ENCODE results near the gene OR10X1. TPM values are rescaled to one million over a fixed set of nuclear protein-coding genes. Genes with fewer than 3 reads are reported as not detected.

OR10X1 gene
- total RNA-seq, 2 donors from 2014 or later: not detected

GRCh38 chr1:158570480-158570879 is 9.2 kb downstream of the OR10X1 start, which contains the start of gene OR6P1:
Gene OR6P1 (minus strand): TSS chr1:158570580. CDS start chr1:158563604, 6,976 bp downstream.
- H3K4me1 ChIP-seq: no peaks in the 10 kb centered on the region

DNA sequence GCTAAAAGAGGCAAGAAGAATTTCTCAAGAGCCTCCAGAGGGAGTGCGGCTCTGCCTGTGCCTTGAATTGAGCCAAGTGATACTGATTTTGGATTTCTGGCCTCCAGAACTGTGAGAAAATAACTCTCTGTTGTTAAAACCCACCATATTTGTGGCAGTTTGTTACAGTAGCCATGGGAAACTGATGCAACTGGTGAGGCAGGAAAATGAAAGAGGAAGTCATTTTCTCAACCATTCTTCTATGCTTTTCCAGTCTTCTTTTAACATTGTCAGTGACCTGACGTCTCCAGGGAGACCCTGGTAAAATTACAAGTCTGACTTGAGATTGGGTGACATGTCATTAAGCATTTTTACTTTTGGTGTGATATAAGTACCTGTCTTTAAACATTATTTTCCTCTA is 15.1 kb downstream of the OR10X1 start:
- H3K4me3 ChIP-seq: no peak overlapping the region
- DNase-seq: no peak
- no peak for ATAC-seq
- intact Hi-C loops (cut with DNase I): no loop called here
- no peak overlapping the region for H3K27ac ChIP-seq
- H3K27me3 ChIP-seq: no peaks in the 10 kb centered on the region
- TF ChIP-seq, protein P1, sequence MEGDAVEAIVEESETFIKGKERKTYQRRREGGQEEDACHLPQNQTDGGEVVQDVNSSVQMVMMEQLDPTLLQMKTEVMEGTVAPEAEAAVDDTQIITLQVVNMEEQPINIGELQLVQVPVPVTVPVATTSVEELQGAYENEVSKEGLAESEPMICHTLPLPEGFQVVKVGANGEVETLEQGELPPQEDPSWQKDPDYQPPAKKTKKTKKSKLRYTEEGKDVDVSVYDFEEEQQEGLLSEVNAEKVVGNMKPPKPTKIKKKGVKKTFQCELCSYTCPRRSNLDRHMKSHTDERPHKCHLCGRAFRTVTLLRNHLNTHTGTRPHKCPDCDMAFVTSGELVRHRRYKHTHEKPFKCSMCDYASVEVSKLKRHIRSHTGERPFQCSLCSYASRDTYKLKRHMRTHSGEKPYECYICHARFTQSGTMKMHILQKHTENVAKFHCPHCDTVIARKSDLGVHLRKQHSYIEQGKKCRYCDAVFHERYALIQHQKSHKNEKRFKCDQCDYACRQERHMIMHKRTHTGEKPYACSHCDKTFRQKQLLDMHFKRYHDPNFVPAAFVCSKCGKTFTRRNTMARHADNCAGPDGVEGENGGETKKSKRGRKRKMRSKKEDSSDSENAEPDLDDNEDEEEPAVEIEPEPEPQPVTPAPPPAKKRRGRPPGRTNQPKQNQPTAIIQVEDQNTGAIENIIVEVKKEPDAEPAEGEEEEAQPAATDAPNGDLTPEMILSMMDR (IDR thresholded peaks at IDR 0.05): no peak
- TF ChIP-seq POLR2A (IDR thresholded peaks at IDR 0.05): no peak
- H3K4me1 ChIP-seq: no peaks in the 10 kb centered on the region
- H3K36me3 ChIP-seq (replicated peaks in 1 of 2; ENCODE audit: insufficient read depth in 1 of 2, low read depth in 2 of 2): no peaks in the 10 kb centered on the region
- H3K9me3 ChIP-seq: no peaks in the 10 kb centered on the region
- 39 to 55% methylated on average over 2 of the region's 2 CpGs for WGBS, 2 donors

More at GRCh38 chr1:158570480-158570879, 9.2 kb downstream of the OR10X1 start, which contains the start of gene OR6P1:
- TF ChIP-seq, protein P1 (IDR thresholded peaks at IDR 0.05): no peak
- H3K27me3 ChIP-seq: no peaks in the 10 kb centered on the region
- H3K4me3 ChIP-seq: no peak within 1 kb of the TSS
- DNase-seq: no peak
- no peak within 1 kb of the TSS for H3K27ac ChIP-seq
- no peaks in the 10 kb centered on the region for H3K9me3 ChIP-seq
- intact Hi-C loops (cut with DNase I): no loop called here
- WGBS, 2 donors: 41 to 43% methylated on average over 3 of the region's 3 CpGs
- H3K36me3 ChIP-seq (replicated peaks in 1 of 2; ENCODE audit: insufficient read depth in 1 of 2, low read depth in 2 of 2): no peaks in the 10 kb centered on the region
- ATAC-seq: no peak

- H3K27ac ChIP-seq: no peak overlapping the region
- no peaks in the 10 kb centered on the region for H3K4me1 ChIP-seq
- no peak for ATAC-seq
- H3K27me3 ChIP-seq: no peaks in the 10 kb centered on the region
- no peaks in the 10 kb centered on the region for H3K36me3 ChIP-seq (replicated peaks in 1 of 2; ENCODE audit: insufficient read depth in 1 of 2, low read depth in 2 of 2)
- intact Hi-C loops (cut with DNase I): no loop called here
- DNase-seq: no peak
- TF ChIP-seq, protein P1 (IDR thresholded peaks at IDR 0.05): no peak
- no peak for TF ChIP-seq POLR2A (IDR thresholded peaks at IDR 0.05)
- no peaks in the 10 kb centered on the region for H3K9me3 ChIP-seq
- WGBS, 2 donors: 43 to 58% methylated on average over 2 of the region's 2 CpGs
- no peak overlapping the region for H3K4me3 ChIP-seq
Measured at GRCh38 chr1:158563853-158564252, 15.8 kb downstream of the OR10X1 start.

DNA sequence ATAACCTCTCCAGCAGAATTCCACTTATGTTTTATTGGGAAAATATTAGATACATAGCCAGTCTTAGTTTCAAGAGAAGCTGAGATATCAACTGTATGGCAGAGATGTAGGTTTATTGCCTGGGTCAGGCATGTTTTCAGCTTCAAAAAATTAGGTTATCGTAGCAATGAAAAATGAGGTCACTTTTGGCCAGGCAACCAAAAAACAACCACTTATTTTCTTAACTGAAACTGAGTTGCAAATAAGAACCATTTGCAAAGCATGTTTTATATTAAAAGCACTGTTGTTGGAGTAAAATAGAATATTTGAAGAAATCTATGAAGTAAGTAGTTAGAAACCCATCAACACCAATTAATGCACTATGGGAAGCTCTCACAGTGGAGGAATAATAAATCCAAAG is 20.0 kb downstream of the OR10X1 start:
- intact Hi-C loops (cut with DNase I): no loop called here

GRCh38 chr1:158554352-158554751 is 25.3 kb downstream of the OR10X1 start, which contains the start of gene OR6Y1:
Gene OR6Y1 (minus strand): TSS chr1:158554405. CDS start chr1:158548105, 6,300 bp downstream.
- intact Hi-C loops (cut with DNase I): no loop called here
- H3K9me3 ChIP-seq: no peaks in the 10 kb centered on the region
- no peak for DNase-seq
- no peak within 1 kb of the TSS for H3K4me3 ChIP-seq
- no peaks in the 10 kb centered on the region for H3K36me3 ChIP-seq (replicated peaks in 1 of 2; ENCODE audit: insufficient read depth in 1 of 2, low read depth in 2 of 2)
- no peak for ATAC-seq
- no peaks in the 10 kb centered on the region for H3K27me3 ChIP-seq
- TF ChIP-seq, protein P1 (IDR thresholded peaks at IDR 0.05): no peak
- TF ChIP-seq POLR2A (IDR thresholded peaks at IDR 0.05): no peak
- 60 to 63% methylated on average over 3 of the region's 3 CpGs for WGBS, 2 donors
- no peaks in the 10 kb centered on the region for H3K4me1 ChIP-seq
- no peak within 1 kb of the TSS for H3K27ac ChIP-seq

More for the DNA sequence above, 20.0 kb downstream of the OR10X1 start:
- ATAC-seq (no peak), DNase-seq (no peak)
- no peaks in the 10 kb centered on the region for H3K27me3 ChIP-seq
- no peak overlapping the region for H3K27ac ChIP-seq
- no peaks in the 10 kb centered on the region for H3K36me3 ChIP-seq (replicated peaks in 1 of 2; ENCODE audit: insufficient read depth in 1 of 2, low read depth in 2 of 2)
- H3K4me3 ChIP-seq: no peak overlapping the region
- no peaks in the 10 kb centered on the region for H3K9me3 ChIP-seq
- no peaks in the 10 kb centered on the region for H3K4me1 ChIP-seq
- TF ChIP-seq POLR2A (IDR thresholded peaks at IDR 0.05): no peak
- WGBS, 2 donors: 69 to 72% methylated on average over 1 of the region's 1 CpG

All from body of pancreas (tissue), 4 donors.